MCF 10A (cell line): ENCODE results near the gene KIDINS220. TPM values are rescaled to one million over a fixed set of nuclear protein-coding genes. Genes with fewer than 3 reads are reported as not detected.
"Not testable (repeated sequence)": the region's sequence is repeated elsewhere in the genome, so short reads cannot be mapped to it uniquely, and the experiment has no call there.

ENCODE experiments used
- BruUV-seq: library from RNA; stranded (reverse); fragments of 400-500 nt; replicated peaks from 2 replicates; lab custom pipeline; 2021; lab: Mats Ljungman, UMichigan
- CTCF ChIA-PET: fragments of 300-600 bp; sonication (Branson Sonifier 250); formaldehyde crosslinking; extraction: SDS; loops from one replicate; lab custom pipeline; 2021; ENCODE audit warnings: antibody characterized with exemption, inconsistent platforms; lab: Yijun Ruan, JAX
- POLR2A ChIA-PET: fragments of 300-600, 350-650 bp; sonication (Branson Sonifier 250); formaldehyde crosslinking; extraction: SDS; loops from one replicate; lab custom pipeline; 2020; ENCODE audit warnings: antibody characterized with exemption, inconsistent platforms; lab: Yijun Ruan, JAX
- DNase-seq: peaks from one replicate; pipeline ENCODE4 v3.0.0-alpha.2; 2018; ENCODE audit not compliant: unreplicated experiment
- H3K27ac Mint-ChIP-seq: one replicate; pipeline ENCODE4 v1.8.0; 2022; ENCODE audit warnings: mild to moderate bottlenecking, low read depth, mixed read lengths; ENCODE audit not compliant: unreplicated experiment
- H3K27me3 Mint-ChIP-seq: one replicate; pipeline ENCODE4 v1.8.0; 2022; ENCODE audit warnings: mixed read lengths; ENCODE audit not compliant: insufficient read depth, unreplicated experiment
- H3K36me3 Mint-ChIP-seq: one replicate; pipeline ENCODE4 v1.8.0; 2022; ENCODE audit warnings: mild to moderate bottlenecking, moderate library complexity, mixed read lengths; ENCODE audit not compliant: insufficient read depth, unreplicated experiment
- H3K4me1 Mint-ChIP-seq: one replicate; pipeline ENCODE4 v1.8.0; 2022; ENCODE audit warnings: mixed read lengths; ENCODE audit not compliant: insufficient read depth, unreplicated experiment
- H3K4me3 Mint-ChIP-seq: one replicate; pipeline ENCODE4 v1.8.0; 2022; ENCODE audit warnings: mild to moderate bottlenecking, moderate library complexity, mixed read lengths; ENCODE audit not compliant: unreplicated experiment
- H3K9me3 Mint-ChIP-seq: one replicate; pipeline ENCODE4 v1.8.0; 2022; ENCODE audit warnings: mixed read lengths; ENCODE audit not compliant: unreplicated experiment
- CTCF ChIP-seq: fragments of 200-600 bp; IDR thresholded peaks from one replicate; pipeline ENCODE4 v1.8.0; 2022; ENCODE audit warnings: antibody characterized with exemption, mild to moderate bottlenecking; ENCODE audit not compliant: unreplicated experiment
- intact Hi-C: fragments of 100-400 bp; cut with micrococcal nuclease; formaldehyde crosslinking; loops from 2 replicates; pipeline ENCODE4 v1.14.1; 2022
- total RNA-seq: library from RNA; stranded (reverse); gene quantifications from 2 replicates; pipeline ENCODE4 v1.2.3, GENCODE V29; 2022

Gene KIDINS220
- total RNA-seq, 1 experiment from 2014 or later = 41.8 TPM

DNA sequence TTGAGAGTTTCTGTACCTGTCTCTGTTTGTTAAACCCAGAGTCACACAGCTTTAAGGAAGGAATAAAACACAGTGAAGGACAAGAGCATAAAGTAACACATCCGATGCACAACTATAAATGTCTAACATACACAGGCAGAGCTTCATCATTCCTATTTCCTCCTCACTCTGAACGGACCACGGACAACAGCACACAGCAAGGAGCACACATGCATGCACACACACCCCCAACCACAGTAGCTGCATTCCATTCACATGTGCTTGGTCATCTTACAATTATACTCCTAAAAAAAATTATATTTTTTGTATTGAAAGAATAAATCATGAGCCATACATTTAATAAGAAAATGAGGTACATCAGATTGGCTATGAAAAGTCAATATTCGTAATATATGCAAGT is 97.3 kb downstream of the KIDINS220 start:
- no peak for DNase-seq
- POLR2A ChIA-PET = interaction anchor here (0.5 kb wide), 1 partner anchor 605 kb away, joined by 3 read pairs; no protein-coding TSS in a partner anchor
- Mint-ChIP-seq H3K36me3 (peaks cover 25% of the 10 kb centered on the region), H3K27ac (no peak overlapping the region), H3K27me3 (no peaks in the 10 kb centered on the region), H3K9me3 (no peaks in the 10 kb centered on the region), H3K4me3 (no peak overlapping the region), H3K4me1 (no peaks in the 10 kb centered on the region)
- CTCF ChIA-PET = interaction anchor here (1.7 kb wide), 1 partner anchor 8 kb away, joined by 4 read pairs; no protein-coding TSS in a partner anchor
- intact Hi-C loops = no loop called here
- TF ChIP-seq CTCF = no peak
- no TSS peak for BruUV-seq

DNA sequence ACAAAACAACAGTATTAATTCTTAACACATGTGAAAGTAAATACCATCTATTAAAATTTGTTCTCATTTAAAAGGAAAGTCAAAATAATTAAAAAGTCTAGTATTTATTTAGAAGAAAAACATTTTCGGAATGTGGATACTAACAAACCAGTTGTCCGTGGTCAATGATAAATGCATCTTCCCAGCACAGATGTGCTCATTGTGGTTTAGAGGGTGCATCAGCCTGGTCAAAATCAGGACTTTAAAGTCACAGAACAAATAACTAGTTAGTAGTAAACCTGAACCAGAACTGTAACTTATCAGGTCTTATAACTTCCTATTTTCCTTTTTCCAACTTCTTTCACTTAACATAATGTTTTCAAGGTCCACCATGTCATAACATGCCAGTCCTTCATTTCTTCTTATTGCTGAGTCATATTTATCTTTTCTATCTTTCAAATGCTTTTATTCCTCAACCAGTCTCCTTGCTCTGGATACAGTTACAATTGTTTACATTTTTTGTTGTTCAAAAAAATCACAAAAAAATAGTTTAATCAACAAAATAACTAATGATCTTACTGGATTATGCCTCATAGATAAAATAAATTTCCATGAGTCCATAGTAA is 99.7 kb downstream of the KIDINS220 start:
- TF ChIP-seq CTCF = no peak
- Mint-ChIP-seq H3K27ac (no peak overlapping the region), H3K36me3 (peaks cover 37% of the 10 kb centered on the region), H3K27me3 (no peaks in the 10 kb centered on the region), H3K4me3 (no peak overlapping the region), H3K4me1 (no peaks in the 10 kb centered on the region), H3K9me3 (no peaks in the 10 kb centered on the region)
- intact Hi-C loops = no loop called here
- ChIA-PET POLR2A (interaction anchor here (1.0 to 1.8 kb wide), 2 partner anchors 11 to 14 kb away, joined by 3 to 4 read pairs; no protein-coding TSS in a partner anchor), CTCF (no interaction called here)
- DNase-seq = no peak
- BruUV-seq = no TSS peak

GRCh38 chr2:8732601-8733000 is 104.8 kb downstream of the KIDINS220 start:
- no peak for DNase-seq
- Mint-ChIP-seq H3K9me3 (no peaks in the 10 kb centered on the region), H3K4me3 (no peak overlapping the region), H3K4me1 (no peaks in the 10 kb centered on the region), H3K27me3 (no peaks in the 10 kb centered on the region), H3K36me3 (peaks cover 66% of the 10 kb centered on the region), H3K27ac (no peak overlapping the region)
- no peak for TF ChIP-seq CTCF
- intact Hi-C loops = no loop called here
- ChIA-PET POLR2A (interaction anchor here (1.2 kb wide), 1 partner anchor 12 kb away, joined by 3 read pairs; no protein-coding TSS in a partner anchor), CTCF (interaction anchor here (1.9 kb wide), 1 partner anchor 71 kb away, joined by 5 read pairs; no protein-coding TSS in a partner anchor)
- no TSS peak for BruUV-seq

DNA sequence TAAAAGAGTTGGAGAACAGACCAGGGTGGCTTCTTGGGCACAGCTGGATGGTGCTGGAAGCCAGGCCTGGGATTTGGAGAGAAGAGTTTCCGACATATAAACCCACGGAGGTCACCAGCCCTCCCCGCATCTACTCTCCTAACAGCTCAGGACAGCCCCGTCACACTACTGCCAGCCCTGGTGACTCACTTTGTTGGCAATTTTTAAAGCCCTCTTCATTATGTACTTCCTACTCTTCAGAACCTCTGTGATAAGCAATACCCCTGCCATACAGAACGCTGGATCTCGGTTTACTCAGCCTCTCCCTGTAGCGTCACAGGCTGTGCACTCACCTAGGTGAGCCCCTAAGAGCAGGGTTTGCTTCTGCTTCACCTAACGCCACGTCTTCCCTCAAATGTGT is 107.5 kb downstream of the KIDINS220 start:
- BruUV-seq = no TSS peak
- Mint-ChIP-seq H3K27me3 (no peaks in the 10 kb centered on the region), H3K27ac (no peak overlapping the region), H3K9me3 (no peaks in the 10 kb centered on the region), H3K4me3 (no peak overlapping the region), H3K36me3 (peaks cover 59% of the 10 kb centered on the region), H3K4me1 (no peaks in the 10 kb centered on the region)
- CTCF ChIA-PET = interaction anchor here (0.6 to 1.7 kb wide), 2 partner anchors 1192 to 1632 kb away, joined by 3 read pairs; no protein-coding TSS in a partner anchor
- no peak for DNase-seq
- intact Hi-C loops = no loop called here
- no peak for TF ChIP-seq CTCF
- POLR2A ChIA-PET = interaction anchor here (0.7 kb wide), 1 partner anchor 611 kb away, joined by 3 read pairs; no protein-coding TSS in a partner anchor

- intact Hi-C loops, H3K4me1 Mint-ChIP-seq, CTCF ChIA-PET, H3K9me3 Mint-ChIP-seq, H3K27ac Mint-ChIP-seq, POLR2A ChIA-PET, H3K27me3 Mint-ChIP-seq, DNase-seq, H3K4me3 Mint-ChIP-seq: not testable (repeated sequence)
- TSS peak; percentile 31 for BruUV-seq
- peaks cover 53% of the 10 kb centered on the region for H3K36me3 Mint-ChIP-seq
Observed at GRCh38 chr2:8729101-8729500, 108.3 kb downstream of the KIDINS220 start.
